ENCODE results near the gene ZNF506.
A peak's percentile ranks its signal among the peaks of the same experiment; 100 is the strongest.
"Not testable (repeated sequence)": the region's sequence is repeated elsewhere in the genome, so short reads cannot be mapped to it uniquely, and the experiment has no call there.

ZNF506 gene

GRCh38 chr19:19821366-19821951, at the start of gene ZNF506:
TSS of gene ZNF506 (minus strand) at chr19:19821750. CDS start at chr19:19821603, 147 bp downstream.
- DNase-seq, result peak; percentile 93

GRCh38 chr19:19870086-19870485, 48.5 kb upstream of the ZNF506 start:
- DNase-seq, result not testable (repeated sequence)

- DNase-seq, result no peak
Observed at GRCh38 chr19:19866611-19867248, 45.2 kb upstream of the ZNF506 start.

- peak; percentile 93 for DNase-seq
Observed at GRCh38 chr19:19865750-19866610, 44.4 kb upstream of the ZNF506 start, which contains the start of gene ZNF253. TSS of gene ZNF253 (plus strand) at chr19:19865882. CDS start at chr19:19865997, 115 bp downstream.

GRCh38 chr19:19860756-19861390, 39.3 kb upstream of the ZNF506 start:
- DNase-seq, result peak; percentile 60

- DNase-seq, result no peak
Observed at GRCh38 chr19:19858751-19859150, 37.2 kb upstream of the ZNF506 start.

- DNase-seq, result not testable (repeated sequence)
Observed at GRCh38 chr19:19851740-19852139, 30.2 kb upstream of the ZNF506 start.

- DNase-seq, result no peak
Observed at GRCh38 chr19:19849056-19849455, 27.5 kb upstream of the ZNF506 start.

GRCh38 chr19:19847781-19848180, 26.2 kb upstream of the ZNF506 start:
- no peak for DNase-seq

- DNase-seq, result no peak
Observed at GRCh38 chr19:19835560-19836038, 14.0 kb upstream of the ZNF506 start.

GRCh38 chr19:19826875-19827274, 5.3 kb upstream of the ZNF506 start:
- no peak for DNase-seq

- DNase-seq, result no peak
Observed at GRCh38 chr19:19823916-19824315, 2.4 kb upstream of the ZNF506 start.

- not testable (repeated sequence) for DNase-seq
Observed at GRCh38 chr19:19821976-19822375, 426 bp upstream of the ZNF506 start.

GRCh38 chr19:19820774-19821320, 703 bp downstream of the ZNF506 start:
- DNase-seq, result no peak

- no peak for DNase-seq
Observed at GRCh38 chr19:19817357-19817756, 4.2 kb downstream of the ZNF506 start.

GRCh38 chr19:19816679-19817078, 4.9 kb downstream of the ZNF506 start:
- no peak for DNase-seq

GRCh38 chr19:19811999-19812398, 9.6 kb downstream of the ZNF506 start:
- DNase-seq, result not testable (repeated sequence)

GRCh38 chr19:19805480-19805879, 16.1 kb downstream of the ZNF506 start:
- no peak for DNase-seq

- DNase-seq, result no peak
Observed at GRCh38 chr19:19788015-19788414, 33.5 kb downstream of the ZNF506 start.

GRCh38 chr19:19785476-19785875, 36.1 kb downstream of the ZNF506 start:
- not testable (repeated sequence) for DNase-seq

GRCh38 chr19:19782783-19783182, 38.8 kb downstream of the ZNF506 start:
- DNase-seq, result no peak

- peak; percentile 82 for DNase-seq
Observed at GRCh38 chr19:19781791-19782190, 39.8 kb downstream of the ZNF506 start.

GRCh38 chr19:19778666-19779065, 42.9 kb downstream of the ZNF506 start:
- no peak for DNase-seq
